Right lobe of liver (tissue), 6 donors: ENCODE data around the gene TRDMT1. TPM values are rescaled to one million over a fixed set of nuclear protein-coding genes. Genes with fewer than 3 reads are reported as not detected.

ENCODE experiments used
- ATAC-seq, 4 donors: fragments of 200-7000 bp; cut with Tn5 transposase; one replicate each; pipeline ENCODE4 v1.9.1; 2020; ENCODE audit warnings: mild to moderate bottlenecking in 4 of 4, moderate library complexity in 4 of 4
- DNase-seq, 3 donors: peaks; one replicate each; pipeline ENCODE4 v3.0.0-alpha.2; 2020
- H3K27ac ChIP-seq, 3 donors: fragments of 200-600 bp; one replicate each; pipeline ENCODE4 v1.8.0; 2022
- H3K27me3 ChIP-seq, 2 donors: fragments of 200-600 bp; one replicate each; pipeline ENCODE4 v1.8.0; 2022
- H3K36me3 ChIP-seq, 4 donors: fragments of 200-600 bp; sonication (generic) in 1 of 4; one replicate each; pipeline versions ENCODE4 v1.5.1 to v1.8.0; 2017 to 2022; ENCODE audit warnings: control low read depth in 1 of 4
- H3K4me1 ChIP-seq, 4 donors: fragments of 200-600 bp; sonication (generic) in 1 of 4; one replicate each; pipeline versions ENCODE4 v1.5.1 to v1.8.0; 2017 to 2022; ENCODE audit warnings: control low read depth in 1 of 4
- H3K4me3 ChIP-seq, 3 donors: fragments of 200-600 bp; one replicate each; pipeline ENCODE4 v1.8.0; 2022
- H3K9me3 ChIP-seq, 4 donors: fragments of 200-600 bp; sonication (generic) in 1 of 4; one replicate each; pipeline versions ENCODE4 v1.5.1 to v1.8.0; 2017 to 2022; ENCODE audit warnings: control low read depth in 1 of 4
- CTCF ChIP-seq, 4 donors: fragments of 200-600 bp in 3 of 4; fragments of 450-650 bp in 1 of 4; IDR thresholded peaks; one replicate each; pipeline versions ENCODE4 v1.5.1 to v1.8.0; 2016 to 2022; ENCODE audit warnings: antibody characterized with exemption in 4 of 4, mild to moderate bottlenecking in 2 of 4
- POLR2A ChIP-seq: fragments of 450-650 bp; IDR thresholded peaks from one replicate; pipeline ENCODE4 v1.6.1; 2017; ENCODE audit warnings: antibody characterized with exemption, mild to moderate bottlenecking
- WGBS: methylation state at CpG from one replicate; pipeline ENCODE4 v1.1.6; 2018; ENCODE audit warnings: low coverage, low lambda C conversion rate; ENCODE audit not compliant: insufficient coverage; ENCODE audit errors: missing lambda C conversion rate; 5-methylcytosine and 5-hydroxymethylcytosine counted together
- intact Hi-C, 2 donors: fragments of 100-400 bp; cut with DNase I; formaldehyde crosslinking; loops; one replicate each; pipeline versions ENCODE4 v1.11.2 to v1.14.1; 2022
- total RNA-seq, 6 experiments: library from RNA; depleted of rRNA in 2 of 6; stranded (reverse); fragments of >200 nt in 2 of 6; fragmentation: NEBNext Ultra II Directional in 3 of 6; extraction: Animal tissue kit (Norgen Biotek cat#: 25700) in 3 of 6; gene quantifications; one replicate each; pipeline versions ENCODE4 v1.1.0 to v1.2.4, GENCODE V29; 2016 to 2023
- donor health status: DM: no; HTN: yes; CAD: no.
- donor health status: DM: no; HTN: no; CAD: no.
- donor health status: DM: no; HTN: no; CAD: no.
- donor health status: DM: no; HTN: yes; CAD: no.
- donor health status: DM: no; HTN: yes; CAD: no.

Gene TRDMT1
- total RNA-seq, 6 experiments from 2014 or later = 0.79 to 2.9 (median 1.6) TPM

DNA sequence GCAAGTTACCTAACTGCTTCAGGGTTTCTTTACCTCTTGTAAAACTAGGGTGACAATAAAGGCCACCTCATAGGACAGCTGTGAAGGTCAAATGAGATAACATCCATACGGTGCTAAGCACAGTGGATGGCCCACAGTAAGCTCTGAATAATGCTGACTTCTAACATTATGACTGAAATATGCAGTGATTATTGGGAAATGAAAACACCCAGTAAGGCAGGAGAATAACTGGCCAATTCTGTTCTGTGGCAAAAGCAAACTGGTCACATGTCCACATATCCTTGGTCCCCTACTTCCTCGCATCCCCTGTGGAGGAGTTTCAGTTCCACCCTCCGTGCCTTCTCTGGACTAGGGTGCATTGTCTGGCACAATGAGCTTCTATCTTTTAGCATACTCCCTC is 73.2 kb downstream of the TRDMT1 start:
- Histone ChIP-seq H3K9me3 (no peaks in the 10 kb centered on the region), H3K4me1 (no peaks in the 10 kb centered on the region), H3K36me3 (no peaks in the 10 kb centered on the region), H3K27ac (no peak overlapping the region), H3K27me3 (no peaks in the 10 kb centered on the region), H3K4me3 (no peak overlapping the region)
- intact Hi-C loops = no loop called here
- TF ChIP-seq CTCF (IDR thresholded peaks at IDR 0.05) = no peak
- no peak for TF ChIP-seq POLR2A
- no peak for DNase-seq
- WGBS = 41% methylated on average over 3 of the region's 3 CpGs
- peak; percentile 51 to 72 (median 69) for ATAC-seq

DNA sequence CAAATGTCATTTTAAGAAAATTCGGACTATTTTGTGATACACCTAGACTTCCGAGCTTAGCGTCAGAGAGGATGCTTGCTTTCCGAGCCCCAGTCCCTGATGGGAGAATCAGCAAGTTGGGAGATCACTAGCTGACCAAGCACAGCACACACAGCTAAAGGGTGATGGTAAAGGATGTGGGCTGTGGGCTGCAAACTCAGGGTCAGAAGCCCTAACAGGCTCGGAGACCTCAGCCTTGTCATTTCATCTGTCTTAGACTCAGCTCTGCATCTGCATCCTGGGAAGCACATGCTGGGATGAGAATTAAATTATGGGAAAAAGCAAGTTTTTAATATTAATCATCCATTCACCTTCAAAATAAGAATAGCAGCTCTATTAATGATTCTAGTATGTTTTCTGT is 75.1 kb downstream of the TRDMT1 start:
- Histone ChIP-seq H3K27me3 (no peaks in the 10 kb centered on the region), H3K36me3 (no peaks in the 10 kb centered on the region), H3K27ac (no peak overlapping the region), H3K4me3 (no peak overlapping the region), H3K9me3 (no peaks in the 10 kb centered on the region), H3K4me1 (no peaks in the 10 kb centered on the region)
- WGBS = 90% methylated on average over 5 of the region's 5 CpGs
- DNase-seq = no peak
- TF ChIP-seq POLR2A = no peak
- TF ChIP-seq CTCF (IDR thresholded peaks at IDR 0.05) = no peak
- no peak for ATAC-seq
- intact Hi-C loops = no loop called here

DNA sequence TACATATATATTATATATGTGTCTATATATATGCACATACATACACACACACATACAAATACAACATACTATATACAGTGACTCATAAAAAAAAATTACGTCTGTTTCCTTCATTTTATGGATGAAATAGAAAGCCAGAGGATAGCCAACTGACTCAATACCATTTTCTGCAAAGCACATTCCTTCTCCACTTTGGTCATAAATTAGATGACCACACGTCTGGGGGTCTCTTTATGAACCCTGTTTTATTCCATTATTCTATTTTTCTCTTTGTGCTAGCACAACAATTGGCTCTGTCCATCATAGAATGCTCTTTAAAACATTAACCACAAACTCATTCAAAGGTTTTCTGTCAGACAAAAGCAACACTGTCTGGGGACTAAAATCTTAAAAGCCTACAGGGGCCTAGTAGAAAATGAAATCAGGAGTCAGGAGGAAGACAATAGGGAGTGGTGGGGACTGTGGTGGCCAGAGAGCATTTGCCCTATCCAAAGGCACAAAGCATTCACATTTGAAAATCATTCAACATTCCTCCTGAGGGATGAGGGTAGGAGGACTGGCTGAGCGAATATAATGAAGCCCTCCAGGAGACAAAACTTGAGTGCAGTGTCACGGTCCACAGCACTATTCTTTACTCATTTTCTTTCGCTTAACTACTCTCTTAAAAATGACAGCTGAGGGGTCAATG is 76.1 kb downstream of the TRDMT1 start:
- peaks cover 0 to 7% (median 4%) of the 10 kb centered on the region in 4 donors for H3K4me1 ChIP-seq
- DNase-seq = no peak
- H3K27ac ChIP-seq = no peak overlapping the region
- TF ChIP-seq POLR2A (no peak), CTCF (IDR thresholded peaks at IDR 0.05) (no peak)
- intact Hi-C loops = no loop called here
- H3K9me3 ChIP-seq = no peaks in the 10 kb centered on the region
- no peak overlapping the region for H3K4me3 ChIP-seq
- WGBS = 71% methylated on average over 5 of the region's 5 CpGs
- no peaks in the 10 kb centered on the region for H3K27me3 ChIP-seq
- no peak for ATAC-seq
- no peaks in the 10 kb centered on the region for H3K36me3 ChIP-seq

DNA sequence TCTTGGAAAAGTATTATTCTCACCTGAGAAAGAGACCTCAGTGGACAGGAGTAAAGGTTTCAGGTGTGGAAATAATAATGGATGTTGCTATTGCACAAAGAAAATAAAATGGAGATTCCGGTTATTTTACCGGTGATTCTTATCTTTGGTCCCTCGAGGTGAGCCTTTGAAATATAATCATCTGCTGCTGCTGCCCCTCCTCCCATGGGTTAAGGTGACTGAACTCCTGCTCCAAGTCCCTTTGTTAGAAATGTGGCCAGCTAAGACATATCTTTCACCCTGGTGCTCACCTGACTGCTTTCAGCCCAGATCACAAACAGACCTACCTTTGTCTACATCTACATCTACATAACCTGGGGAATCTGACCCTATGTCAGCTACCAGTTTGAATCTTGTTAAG is 77.5 kb downstream of the TRDMT1 start:
- H3K27ac ChIP-seq = no peak overlapping the region
- whole genome bisulfite sequencing = 62% methylated on average over 3 of the region's 3 CpGs

More for the DNA sequence above, 77.5 kb downstream of the TRDMT1 start:
- intact Hi-C loops = no loop called here
- Histone ChIP-seq H3K9me3 (no peaks in the 10 kb centered on the region), H3K4me3 (no peak overlapping the region), H3K4me1 (peaks cover 0 to 21% (median 7%) of the 10 kb centered on the region in 4 donors), H3K27me3 (no peaks in the 10 kb centered on the region), H3K36me3 (no peaks in the 10 kb centered on the region)
- TF ChIP-seq CTCF (IDR thresholded peaks at IDR 0.05) (no peak), POLR2A (no peak)
- DNase-seq = no peak
- no peak for ATAC-seq
